DOHH2 (cell line): ENCODE results near the gene TAF6L.

Experiments used
- CTCF ChIP-seq: fragments of 200-600 bp; sonication (generic); IDR thresholded peaks from one replicate; pipeline ENCODE4 v1.5.1; 2014; ENCODE audit warnings: antibody characterized with exemption, mild to moderate bottlenecking, low read depth, low read length; ENCODE audit not compliant: poor library complexity, severe bottlenecking
- EZH2phosphoT487 ChIP-seq: fragments of 200-600 bp; sonication (generic); IDR thresholded peaks from 2 replicates; pipeline ENCODE4 v1.6.1; 2017; ENCODE audit warnings: borderline replicate concordance, mild to moderate bottlenecking, antibody characterized with exemption, low read length, moderate library complexity, mixed read lengths

- TF ChIP-seq CTCF (no peak), EZH2phosphoT487 (no peak)
These were observed 49.2 kb upstream of the TAF6L start for GRCh38 chr11:62721994-62722393.
